NCI-H128 (cell line): Measurements from ENCODE around the gene CCP110.
A peak's percentile ranks its signal among the peaks of the same experiment; 100 is the strongest.

Experiments used
- DNase-seq: peaks from one replicate; lab custom pipeline; 2025; ENCODE audit not compliant: unreplicated experiment; lab: John Stamatoyannopoulos, UW

CCP110 gene, protein sequence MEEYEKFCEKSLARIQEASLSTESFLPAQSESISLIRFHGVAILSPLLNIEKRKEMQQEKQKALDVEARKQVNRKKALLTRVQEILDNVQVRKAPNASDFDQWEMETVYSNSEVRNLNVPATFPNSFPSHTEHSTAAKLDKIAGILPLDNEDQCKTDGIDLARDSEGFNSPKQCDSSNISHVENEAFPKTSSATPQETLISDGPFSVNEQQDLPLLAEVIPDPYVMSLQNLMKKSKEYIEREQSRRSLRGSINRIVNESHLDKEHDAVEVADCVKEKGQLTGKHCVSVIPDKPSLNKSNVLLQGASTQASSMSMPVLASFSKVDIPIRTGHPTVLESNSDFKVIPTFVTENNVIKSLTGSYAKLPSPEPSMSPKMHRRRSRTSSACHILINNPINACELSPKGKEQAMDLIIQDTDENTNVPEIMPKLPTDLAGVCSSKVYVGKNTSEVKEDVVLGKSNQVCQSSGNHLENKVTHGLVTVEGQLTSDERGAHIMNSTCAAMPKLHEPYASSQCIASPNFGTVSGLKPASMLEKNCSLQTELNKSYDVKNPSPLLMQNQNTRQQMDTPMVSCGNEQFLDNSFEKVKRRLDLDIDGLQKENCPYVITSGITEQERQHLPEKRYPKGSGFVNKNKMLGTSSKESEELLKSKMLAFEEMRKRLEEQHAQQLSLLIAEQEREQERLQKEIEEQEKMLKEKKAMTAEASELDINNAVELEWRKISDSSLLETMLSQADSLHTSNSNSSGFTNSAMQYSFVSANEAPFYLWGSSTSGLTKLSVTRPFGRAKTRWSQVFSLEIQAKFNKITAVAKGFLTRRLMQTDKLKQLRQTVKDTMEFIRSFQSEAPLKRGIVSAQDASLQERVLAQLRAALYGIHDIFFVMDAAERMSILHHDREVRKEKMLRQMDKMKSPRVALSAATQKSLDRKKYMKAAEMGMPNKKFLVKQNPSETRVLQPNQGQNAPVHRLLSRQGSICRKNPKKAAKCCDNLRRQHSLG

DNA sequence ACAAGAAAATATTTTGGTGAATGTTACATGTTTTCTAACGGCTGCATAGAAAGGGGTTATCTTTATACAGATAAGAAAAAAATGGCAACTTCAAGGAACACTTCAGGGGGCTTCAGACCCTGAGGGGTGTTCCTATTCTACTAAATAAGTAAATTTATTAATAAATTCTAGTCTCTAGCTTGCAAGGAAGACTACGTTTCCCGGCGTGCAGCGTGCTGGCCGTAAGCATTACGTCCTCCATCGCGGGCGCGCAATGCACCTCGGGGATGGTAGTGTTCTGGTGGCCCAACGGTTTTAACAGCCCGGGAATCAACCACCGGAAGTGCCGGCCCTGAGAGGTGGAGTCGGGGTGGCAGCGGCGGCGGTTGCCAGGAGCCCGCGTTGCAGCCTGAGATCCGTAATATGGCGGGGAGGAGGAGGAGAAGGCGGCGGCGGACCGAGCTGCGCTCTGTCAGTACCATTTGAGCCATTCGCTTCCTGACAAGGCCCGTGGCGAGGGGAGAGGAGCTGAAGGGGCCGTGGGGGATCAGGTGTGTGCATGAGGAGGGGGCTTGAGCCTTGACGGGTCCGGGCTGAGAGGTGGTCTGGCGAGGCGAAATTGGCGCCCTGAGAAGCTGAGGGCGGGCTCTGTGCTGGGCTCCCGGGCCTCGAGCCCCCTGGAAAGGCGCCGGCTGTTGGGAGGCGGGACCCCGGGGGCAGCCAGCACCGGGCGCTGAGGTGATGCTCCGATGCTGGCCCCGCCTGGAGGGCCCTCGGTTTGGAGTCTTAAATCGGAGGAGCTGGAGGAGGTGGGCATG, at the start of gene CCP110:
Gene CCP110 (plus strand): TSS at position 384 of the 797 bp plus-strand sequence. CDS start 3,940 bp downstream, outside the sequence.
- peak; percentile 84 for DNase-seq

- no peak for DNase-seq
Measured at GRCh38 chr16:19474617-19475016, 49.1 kb upstream of the CCP110 start.

- no peak for DNase-seq
Measured at GRCh38 chr16:19478505-19478904, 45.2 kb upstream of the CCP110 start.

DNA sequence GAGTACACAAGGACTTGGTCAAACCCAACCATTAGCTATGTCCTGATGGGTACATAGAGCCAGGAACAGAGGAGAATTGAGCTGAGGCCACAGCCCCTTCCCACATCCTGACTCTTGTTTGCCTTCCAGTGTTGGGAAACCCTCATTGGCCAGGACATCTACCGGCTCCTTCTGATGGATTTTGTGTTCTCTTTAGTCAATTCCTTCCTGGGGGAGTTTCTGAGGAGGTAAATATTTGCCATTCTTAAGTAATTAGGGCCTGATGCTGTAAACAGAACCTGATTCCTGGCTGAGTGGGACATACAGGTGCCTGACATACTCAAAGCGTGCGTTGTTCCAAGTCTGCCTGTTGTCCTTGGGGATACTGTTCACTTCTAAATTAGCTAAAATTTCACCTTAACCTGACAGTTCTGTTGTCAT, 44.4 kb upstream of the CCP110 start:
- DNase-seq: no peak

- DNase-seq: no peak
Measured at GRCh38 chr16:19481296-19481695, 42.4 kb upstream of the CCP110 start.

DNA sequence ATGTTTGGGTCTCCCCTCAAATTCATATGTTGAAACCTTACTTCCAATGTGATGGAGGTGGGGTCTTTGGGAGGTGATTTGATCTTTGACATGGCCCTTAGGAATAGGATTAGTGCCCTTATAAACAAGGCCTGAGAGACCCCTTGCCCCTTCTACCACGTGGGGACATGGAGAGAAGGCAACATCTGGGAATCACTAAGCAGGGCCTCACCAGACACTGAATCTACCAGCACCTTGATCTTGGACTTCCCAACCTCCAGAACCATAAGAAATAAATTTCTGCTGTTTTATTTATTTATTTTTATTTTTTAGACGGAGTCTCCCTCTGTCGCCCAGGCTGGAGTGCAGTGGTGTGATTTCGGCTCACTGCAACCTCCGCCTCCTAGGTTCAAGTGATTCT, 42.0 kb upstream of the CCP110 start:
- DNase-seq: no peak

DNA sequence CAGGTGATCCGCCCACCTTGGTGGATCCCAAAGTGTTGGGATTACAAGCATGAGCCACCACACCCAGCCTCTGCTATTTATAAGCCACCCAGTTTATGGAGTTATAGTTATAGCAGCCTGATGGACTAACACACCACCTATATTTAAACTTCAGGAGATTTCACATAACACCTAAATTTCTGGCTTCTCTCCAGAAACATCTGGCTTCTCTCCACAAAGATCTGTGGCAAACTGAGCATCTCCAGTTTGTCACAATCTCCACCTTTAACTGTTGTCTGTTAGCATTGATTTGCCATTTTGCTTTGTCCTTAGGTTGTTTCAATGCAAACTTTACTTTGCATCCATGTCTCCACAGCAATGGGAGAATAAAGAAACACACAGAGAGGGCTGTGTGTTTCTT, 41.5 kb upstream of the CCP110 start:
- no peak for DNase-seq

DNA sequence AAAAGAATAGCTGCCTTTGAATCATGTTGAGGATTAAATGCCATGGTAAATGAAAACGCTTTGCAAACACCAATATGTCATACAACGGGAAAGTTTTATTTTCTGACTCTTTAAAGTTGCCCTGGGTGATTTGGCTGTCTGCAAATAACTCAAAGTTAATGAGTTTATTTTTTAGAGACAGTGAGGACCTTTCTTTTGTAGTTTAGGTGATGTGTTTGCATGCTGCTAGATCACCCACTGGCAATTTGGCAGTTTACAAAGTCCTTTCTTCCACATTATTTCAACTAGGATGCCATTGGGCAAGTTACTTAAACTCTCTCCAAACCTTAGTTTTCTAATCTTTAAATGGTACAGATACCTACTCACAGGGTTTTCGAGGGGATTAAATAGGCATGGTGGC, 39.6 kb upstream of the CCP110 start:
- no peak for DNase-seq

- no peak for DNase-seq
Measured at GRCh38 chr16:19485611-19486010, 38.1 kb upstream of the CCP110 start.

DNA sequence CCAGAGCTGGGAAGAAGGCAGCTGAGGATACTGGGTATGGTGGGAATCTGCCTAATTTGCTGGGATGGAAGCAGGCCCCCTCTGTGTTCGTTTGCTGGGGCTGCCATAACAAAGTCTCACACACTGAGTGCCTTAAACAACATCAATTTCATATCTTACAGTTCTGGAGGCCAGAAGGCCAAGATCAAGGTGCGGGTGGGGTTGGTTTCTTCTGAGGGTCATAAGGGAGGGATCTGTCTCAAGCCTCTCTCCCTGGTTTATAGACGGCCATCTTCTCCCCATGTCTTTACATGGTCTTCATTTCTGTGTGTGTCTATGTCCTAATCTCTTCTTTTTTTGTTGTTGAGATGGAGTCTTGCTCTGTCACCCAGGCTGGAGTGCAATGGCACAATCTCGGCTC, 37.7 kb upstream of the CCP110 start:
- DNase-seq: no peak

- DNase-seq: no peak
Measured at GRCh38 chr16:19486750-19487325, 36.9 kb upstream of the CCP110 start.

DNA sequence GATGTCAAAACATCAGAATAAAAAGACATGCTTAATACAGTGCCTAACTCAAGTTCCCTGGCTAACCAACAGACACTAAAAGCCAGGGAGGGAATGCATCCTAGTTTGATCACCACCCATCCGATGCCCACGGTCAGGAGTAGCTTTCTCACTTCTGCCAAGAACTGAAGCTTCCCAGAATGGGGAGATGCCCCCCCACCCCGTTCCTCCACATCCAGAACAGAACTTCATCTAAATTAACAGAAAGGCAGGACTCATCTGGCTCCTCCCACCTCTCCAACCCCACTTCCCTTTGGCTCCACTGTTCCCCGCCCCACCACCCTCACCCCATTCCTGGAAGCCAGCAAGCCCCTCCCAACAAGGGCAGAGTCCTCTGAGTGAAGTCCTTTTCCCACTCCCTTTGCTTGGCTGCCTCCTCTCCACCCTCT, 35.5 kb upstream of the CCP110 start:
- DNase-seq: no peak

DNA sequence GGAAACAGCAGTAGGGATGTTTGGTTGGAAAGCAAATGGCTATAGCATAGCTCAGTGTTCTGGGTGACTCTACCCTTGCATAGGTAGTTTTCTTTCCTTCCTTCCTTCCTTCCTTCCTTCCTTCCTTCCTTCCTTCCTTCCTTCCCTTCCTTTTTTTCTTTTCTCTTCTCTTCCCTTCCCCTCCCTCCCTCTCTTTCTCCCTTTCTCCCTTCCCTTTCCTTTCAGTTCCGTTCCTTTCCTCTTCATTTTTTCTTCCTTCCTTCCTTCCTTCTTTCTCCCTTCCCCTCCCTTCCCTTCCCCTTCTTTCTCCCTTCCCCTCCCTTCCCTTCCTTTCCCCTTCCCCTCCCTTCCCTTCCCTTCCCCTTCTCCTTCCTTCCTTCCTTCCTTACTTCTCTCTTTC, 33.1 kb upstream of the CCP110 start:
- no peak for DNase-seq

GRCh38 chr16:19497176-19497575, 26.6 kb upstream of the CCP110 start:
- no peak for DNase-seq

- no peak for DNase-seq
Measured at GRCh38 chr16:19499006-19499405, 24.7 kb upstream of the CCP110 start.

DNA sequence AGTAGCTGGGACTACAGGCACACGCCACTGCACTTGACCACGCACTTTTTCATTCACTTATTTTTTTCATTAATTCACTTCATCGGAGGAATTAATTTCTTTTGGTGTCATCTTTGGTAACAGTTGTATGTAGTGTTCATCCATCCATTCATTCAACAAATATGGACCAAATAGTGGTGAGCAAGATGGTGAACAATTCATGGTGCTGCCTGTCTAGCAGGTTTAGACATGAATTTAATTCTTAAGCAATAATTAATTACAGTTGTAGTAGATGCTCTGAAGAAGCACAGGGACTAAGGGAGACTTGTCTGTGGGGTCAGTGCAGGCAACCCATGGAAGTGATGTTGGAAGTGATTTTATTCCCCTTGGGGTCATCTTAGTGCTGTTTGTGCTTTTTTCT, 24.3 kb upstream of the CCP110 start:
- DNase-seq: no peak

- DNase-seq: peak; percentile 11
Measured at GRCh38 chr16:19502395-19503131, 21.2 kb upstream of the CCP110 start.

DNA sequence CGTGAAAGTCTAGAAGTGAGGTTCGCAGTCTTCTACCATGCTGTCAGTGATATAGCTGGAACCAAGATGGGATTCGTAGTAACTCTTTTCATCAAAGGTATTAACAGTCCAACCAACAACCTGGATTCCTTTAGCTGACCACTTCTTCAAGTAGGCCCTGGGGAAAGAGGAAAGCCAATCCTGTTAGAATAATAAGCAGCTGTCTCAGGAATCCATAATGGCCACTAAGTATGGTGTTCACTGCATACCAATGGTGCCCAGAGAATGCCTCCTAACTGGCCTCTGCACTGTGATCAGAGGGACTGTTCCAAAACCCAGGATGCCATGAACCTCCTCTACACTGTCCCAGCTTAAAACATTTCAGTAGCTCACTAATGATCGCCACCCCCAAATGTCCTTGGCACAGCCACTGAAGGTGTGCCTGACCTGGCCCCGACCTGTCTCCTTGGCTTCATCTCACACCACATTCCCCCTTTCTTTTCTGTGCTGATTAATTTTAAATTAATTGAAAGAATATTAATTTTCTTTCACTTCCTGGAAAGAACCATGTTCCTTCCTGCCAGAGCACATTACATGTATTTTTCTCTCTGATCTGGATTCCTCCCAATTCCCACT, 20.2 kb upstream of the CCP110 start:
- no peak for DNase-seq

GRCh38 chr16:19505600-19506303, 18.0 kb upstream of the CCP110 start:
- DNase-seq: no peak
